ENCODE results near the gene BYSL.

GRCh38 chr6:41947581-41948220 lies 26.4 kb downstream of the BYSL start:
- TF ChIP-seq CTCF (optimal IDR thresholded peaks at IDR 0.05 in 1 of 3, IDR thresholded peaks at IDR 0.05 in 1 of 3, conservative IDR thresholded peaks at IDR 0.05 in 1 of 3; ENCODE audit: extremely low read depth in 1 of 3, insufficient read depth in 2 of 3, low read length in 3 of 3), result no peak
- TF ChIP-seq EZH2 (IDR thresholded peaks at IDR 0.05; ENCODE audit: low read length), result no peak
